NT2/D1 (cell line): ENCODE results near the gene RTN1.

ENCODE experiments used
- SUZ12 ChIP-seq: IDR thresholded peaks from 2 replicates; pipeline ENCODE4 v1.6.1; 2011; ENCODE audit not compliant: insufficient read length, insufficient read depth; ENCODE audit errors: extremely low read depth
- YY1 ChIP-seq: IDR thresholded peaks from 2 replicates; pipeline ENCODE4 v1.6.1; 2011; ENCODE audit not compliant: insufficient read length, insufficient read depth
- ZNF274 ChIP-seq: IDR thresholded peaks from 2 replicates; pipeline ENCODE4 v1.6.1; 2011; ENCODE audit warnings: mild to moderate bottlenecking, low read depth, low read length

DNA sequence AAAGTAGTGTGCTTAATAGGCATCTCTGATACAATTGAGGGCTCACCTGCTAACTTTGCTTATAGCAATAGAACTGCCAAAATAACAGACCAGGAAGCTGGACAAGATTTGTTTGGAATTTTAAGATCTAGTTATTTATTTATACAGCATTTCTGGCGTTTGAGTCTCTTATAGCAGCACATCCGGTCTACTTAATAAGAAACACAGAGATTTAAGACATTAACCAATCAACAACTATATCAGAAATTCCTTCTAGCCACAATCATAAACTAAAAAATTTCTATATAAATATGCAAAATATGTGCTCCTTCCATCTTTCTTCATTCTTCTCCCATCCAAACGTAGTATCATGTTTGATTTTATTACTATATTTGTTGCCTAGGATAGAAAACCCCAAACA lies 2.6 kb downstream of the RTN1 start:
- TF ChIP-seq SUZ12 (no peak), ZNF274 (no peak), YY1 (no peak)
